Choroid plexus epithelial cell (primary cell): Measurements from ENCODE around the gene PHLDB2.
A peak's percentile ranks its signal among the peaks of the same experiment; 100 is the strongest.

Experiments
- DNase-seq: peaks from one replicate; pipeline ENCODE4 v3.0.0-alpha.2; 2010; ENCODE audit warnings: low read depth
- H3K4me3 ChIP-seq: 2 replicates; pipeline ENCODE4 v1.5.1; 2011; ENCODE audit warnings: low read depth, mild to moderate bottlenecking, control low read depth, low read length, moderate library complexity
- TF ChIP-seq, protein P1 (sequence below): conservative IDR thresholded peaks from 2 replicates; pipeline ENCODE4 v1.5.1; 2011; ENCODE audit warnings: low read depth, mild to moderate bottlenecking, control low read depth, inconsistent platforms, low read length, moderate library complexity

The PHLDB2 gene

DNA sequence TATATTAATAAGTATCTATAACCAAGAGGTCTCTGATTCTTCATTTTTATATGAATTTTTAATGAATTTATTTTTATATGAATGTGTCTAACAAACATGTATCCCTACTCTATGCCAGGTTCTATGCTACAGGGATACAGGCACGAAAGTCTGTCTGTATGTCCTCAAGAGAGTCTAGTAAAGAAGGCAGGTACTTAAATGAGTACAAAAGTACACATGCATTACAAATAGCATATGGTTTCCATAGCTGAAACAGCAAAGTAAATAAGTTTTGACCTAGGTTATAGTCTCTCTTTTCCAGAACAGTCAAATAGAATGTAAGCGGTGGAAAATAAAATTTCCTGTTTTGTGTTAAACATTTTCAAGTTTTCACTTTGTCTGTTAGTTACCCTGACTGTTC is 106.4 kb downstream of the PHLDB2 start:
- DNase-seq, result no peak
- TF ChIP-seq, protein P1, sequence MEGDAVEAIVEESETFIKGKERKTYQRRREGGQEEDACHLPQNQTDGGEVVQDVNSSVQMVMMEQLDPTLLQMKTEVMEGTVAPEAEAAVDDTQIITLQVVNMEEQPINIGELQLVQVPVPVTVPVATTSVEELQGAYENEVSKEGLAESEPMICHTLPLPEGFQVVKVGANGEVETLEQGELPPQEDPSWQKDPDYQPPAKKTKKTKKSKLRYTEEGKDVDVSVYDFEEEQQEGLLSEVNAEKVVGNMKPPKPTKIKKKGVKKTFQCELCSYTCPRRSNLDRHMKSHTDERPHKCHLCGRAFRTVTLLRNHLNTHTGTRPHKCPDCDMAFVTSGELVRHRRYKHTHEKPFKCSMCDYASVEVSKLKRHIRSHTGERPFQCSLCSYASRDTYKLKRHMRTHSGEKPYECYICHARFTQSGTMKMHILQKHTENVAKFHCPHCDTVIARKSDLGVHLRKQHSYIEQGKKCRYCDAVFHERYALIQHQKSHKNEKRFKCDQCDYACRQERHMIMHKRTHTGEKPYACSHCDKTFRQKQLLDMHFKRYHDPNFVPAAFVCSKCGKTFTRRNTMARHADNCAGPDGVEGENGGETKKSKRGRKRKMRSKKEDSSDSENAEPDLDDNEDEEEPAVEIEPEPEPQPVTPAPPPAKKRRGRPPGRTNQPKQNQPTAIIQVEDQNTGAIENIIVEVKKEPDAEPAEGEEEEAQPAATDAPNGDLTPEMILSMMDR, result no peak
- no peak overlapping the region for H3K4me3 ChIP-seq

DNA sequence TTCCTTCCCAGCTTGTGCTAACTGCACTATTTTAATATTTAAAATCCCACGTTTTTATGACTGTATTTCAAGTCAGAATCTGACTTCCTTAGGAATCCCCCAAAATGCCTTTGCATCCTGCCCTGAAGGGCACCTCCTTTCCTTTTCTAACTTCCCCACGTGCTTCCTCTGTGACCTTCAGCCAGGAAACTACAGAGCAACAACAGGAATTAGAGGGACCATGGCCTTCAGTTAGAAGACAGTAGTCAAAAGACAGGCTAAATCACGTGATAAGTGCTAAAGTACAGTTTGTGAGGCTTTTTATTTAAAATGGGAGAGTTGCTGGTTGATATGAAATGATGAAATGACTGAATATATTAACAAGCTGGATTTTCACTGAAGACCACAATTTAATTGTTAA is 108.0 kb downstream of the PHLDB2 start:
- DNase-seq, result no peak
- H3K4me3 ChIP-seq, result no peak overlapping the region
- TF ChIP-seq, protein P1, result no peak

DNA sequence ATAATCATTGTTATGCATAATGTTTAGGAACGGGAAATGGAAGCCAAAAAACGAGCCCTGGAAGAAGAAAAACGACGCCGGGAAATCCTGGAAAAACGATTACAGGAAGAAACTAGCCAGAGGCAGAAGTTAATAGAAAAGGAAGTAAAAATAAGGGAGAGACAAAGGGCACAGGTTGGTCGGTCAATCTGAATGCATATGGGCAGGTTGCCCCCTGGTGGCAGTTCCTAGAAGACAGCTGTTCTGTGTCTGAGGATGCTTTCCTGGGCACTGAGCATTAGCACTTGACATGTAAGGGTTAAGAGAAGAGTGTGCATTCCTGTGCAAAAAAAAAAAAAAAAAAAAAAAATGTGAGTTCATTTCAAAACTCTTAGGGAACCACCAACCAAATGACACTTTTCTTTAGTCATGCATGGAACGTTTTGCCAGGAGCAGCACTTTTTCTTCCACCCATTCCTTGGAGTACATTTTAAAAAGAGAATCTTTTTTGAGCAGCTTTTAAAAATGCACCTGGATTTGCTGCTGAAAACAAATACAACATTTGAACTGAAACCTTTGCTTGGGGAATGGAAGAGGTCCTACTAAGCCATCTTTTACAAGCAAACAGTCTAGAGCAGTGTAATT is 108.7 kb downstream of the PHLDB2 start:
- TF ChIP-seq, protein P1, result peak; percentile 95
- peak; percentile 90 for DNase-seq
- no peak overlapping the region for H3K4me3 ChIP-seq

DNA sequence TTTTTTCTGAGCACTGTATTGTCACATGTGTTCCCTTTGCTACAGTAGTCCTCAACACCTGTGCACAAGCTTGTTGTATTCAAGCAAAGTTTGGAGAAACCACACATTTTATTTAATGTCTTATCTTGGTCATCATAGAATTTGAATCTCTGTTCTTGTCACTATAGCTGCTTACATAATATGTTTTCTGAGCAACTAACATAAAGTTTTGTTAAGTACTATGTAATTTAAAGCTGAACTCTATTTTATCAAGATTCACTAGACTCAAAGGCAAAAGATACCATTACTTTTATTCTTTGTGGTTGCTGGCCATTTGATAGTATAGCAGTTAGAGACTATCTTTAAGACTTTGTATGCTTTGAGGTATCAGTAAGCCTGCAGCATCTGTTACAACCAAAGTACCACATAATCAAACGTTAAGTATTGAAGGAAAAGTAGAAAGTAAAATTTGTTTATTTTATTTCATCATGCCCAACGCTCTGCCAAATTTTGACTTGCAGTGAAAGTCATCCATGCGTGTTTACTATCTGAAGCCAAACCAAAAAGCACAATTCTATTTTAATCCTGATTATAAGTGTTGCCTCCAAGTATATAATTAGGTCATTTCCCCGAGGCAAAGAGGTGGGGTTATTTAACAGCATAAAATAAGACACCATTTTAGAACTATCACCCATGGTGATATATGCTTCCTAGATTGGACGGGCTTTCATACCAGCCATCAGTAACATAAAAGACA is 109.4 kb downstream of the PHLDB2 start:
- TF ChIP-seq, protein P1, result no peak

DNA sequence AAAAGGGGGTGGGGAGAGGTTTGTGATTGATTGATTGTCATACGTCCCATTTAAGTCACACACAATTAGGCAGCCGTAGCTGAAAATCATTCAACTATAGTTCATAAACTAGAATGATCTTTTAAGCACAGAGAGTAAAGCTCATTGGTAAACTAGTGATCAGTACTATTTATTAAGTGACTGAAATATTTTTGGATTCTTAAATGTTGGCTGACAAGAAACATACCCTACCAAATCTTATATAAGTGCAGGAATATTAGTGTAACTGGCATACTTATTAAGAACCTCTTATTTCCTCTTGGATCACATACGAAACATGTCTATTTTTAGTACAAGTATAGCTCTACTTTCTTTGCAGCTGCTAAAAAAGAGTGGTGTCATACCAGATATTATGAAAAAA is 111.3 kb downstream of the PHLDB2 start:
- H3K4me3 ChIP-seq, result no peak overlapping the region
- TF ChIP-seq, protein P1, result no peak
- no peak for DNase-seq

More for the DNA sequence above, 109.4 kb downstream of the PHLDB2 start:
- H3K4me3 ChIP-seq, result no peak overlapping the region
- no peak for DNase-seq

DNA sequence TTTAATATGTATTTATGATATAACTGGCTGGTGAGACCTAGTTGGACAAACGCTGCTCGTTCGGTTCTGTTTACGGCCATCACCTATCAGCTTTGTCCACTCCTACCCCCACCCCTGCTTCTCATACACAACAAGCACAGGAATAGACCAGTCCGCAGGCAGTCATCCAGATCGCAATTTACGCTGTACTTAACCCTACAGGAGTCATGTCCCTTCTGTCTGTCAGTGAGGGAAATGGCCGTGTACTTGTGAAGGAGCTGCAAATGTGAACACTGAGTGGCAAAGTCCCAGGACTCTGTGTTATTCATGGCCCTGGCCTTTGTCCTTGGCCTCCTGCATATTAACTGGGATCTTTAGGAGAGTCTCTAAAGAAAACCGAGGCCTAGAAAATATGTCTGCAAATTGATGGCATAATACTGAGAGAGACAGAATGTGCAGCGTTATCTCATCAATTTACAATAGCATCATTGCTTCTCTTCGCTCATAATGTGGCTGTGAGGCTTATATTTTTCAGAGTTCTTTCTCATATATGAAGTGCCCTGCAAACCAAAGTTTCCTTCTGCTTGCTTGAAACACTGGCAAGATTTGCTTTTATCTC is 112.6 kb downstream of the PHLDB2 start:
- DNase-seq, result no peak

More for the DNA sequence above, 112.6 kb downstream of the PHLDB2 start:
- TF ChIP-seq, protein P1, result no peak
- H3K4me3 ChIP-seq, result no peak overlapping the region
